HG03565 (cell line): ENCODE data around the gene TMEM115.

ENCODE experiments used
- ATAC-seq: cut with Tn5 transposase; IDR thresholded peaks from one replicate; pipeline ENCODE4 v1.9.1; 2021; ENCODE audit warnings: mild to moderate bottlenecking, moderate library complexity; ENCODE audit not compliant: unreplicated experiment

Gene TMEM115

DNA sequence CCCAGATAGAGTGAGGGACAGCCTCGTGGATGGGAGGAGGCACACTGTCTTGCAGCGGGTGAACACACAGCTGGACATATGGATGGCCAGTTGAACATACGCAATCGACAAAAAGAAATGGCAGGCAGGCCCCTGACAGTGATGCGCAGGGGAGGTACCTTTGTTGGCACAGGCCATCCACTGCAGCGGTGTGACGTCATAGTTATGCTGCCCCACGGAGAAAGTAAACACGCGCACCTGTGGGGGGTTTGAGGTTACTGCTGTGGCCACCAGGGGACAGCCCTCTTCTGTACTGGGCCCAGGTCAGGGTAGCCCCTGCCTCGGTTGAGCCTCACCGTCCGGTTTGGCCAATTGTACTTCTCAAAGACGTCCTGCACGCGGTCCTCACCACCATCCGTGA lies 19.4 kb upstream of the TMEM115 start:
- no peak for ATAC-seq

- ATAC-seq = no peak
Observed at GRCh38 chr3:50378024-50378423, 18.7 kb upstream of the TMEM115 start.

GRCh38 chr3:50375258-50375931 lies 16.1 kb upstream of the TMEM115 start:
- no peak for ATAC-seq

GRCh38 chr3:50374363-50375257 lies 15.3 kb upstream of the TMEM115 start:
- ATAC-seq = no peak

DNA sequence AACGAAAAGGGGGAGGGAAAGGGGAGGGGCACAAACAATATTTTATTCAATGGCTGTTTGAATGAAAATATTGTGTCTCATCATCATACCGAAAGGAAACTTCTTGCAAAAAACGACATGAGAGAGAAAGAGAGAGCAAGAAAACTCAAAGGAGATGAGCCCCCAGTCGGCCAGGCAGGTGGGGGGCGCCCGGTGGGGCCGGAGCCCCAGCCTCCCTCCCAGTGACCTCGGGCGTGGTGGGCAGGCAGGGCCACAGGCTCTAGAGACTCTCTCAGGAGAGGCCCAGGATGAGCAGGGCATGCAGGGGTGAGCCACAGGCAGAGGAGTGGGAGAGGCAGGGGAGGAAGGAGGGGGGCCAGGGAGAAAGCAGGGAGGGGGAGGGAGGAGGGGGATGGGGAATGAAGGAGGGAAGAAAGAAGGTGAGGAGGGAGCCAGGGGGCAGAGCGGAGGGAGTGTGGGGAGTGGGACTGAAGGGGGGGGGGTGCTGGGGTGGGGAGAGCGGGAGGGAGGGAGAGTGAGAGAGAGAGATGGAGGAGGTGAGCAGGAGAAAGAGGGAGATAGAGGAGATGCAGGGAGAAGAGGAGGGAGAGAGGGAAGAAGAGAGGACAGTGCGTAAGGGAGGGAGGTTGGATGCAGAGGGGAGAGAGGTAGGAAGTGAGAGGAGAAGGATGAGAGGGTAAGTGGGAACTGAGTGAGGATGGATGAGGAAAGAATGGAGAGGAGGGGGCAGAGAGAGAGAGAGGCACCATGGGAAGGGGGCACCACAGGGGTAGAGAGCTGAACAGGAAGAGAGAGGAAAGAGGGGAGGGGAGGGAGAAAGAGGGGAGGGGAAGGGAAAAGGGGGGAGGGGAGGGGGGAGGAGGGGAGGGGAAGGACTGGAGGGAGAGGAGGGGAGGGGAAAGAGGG lies 14.1 kb upstream of the TMEM115 start:
- no peak for ATAC-seq

DNA sequence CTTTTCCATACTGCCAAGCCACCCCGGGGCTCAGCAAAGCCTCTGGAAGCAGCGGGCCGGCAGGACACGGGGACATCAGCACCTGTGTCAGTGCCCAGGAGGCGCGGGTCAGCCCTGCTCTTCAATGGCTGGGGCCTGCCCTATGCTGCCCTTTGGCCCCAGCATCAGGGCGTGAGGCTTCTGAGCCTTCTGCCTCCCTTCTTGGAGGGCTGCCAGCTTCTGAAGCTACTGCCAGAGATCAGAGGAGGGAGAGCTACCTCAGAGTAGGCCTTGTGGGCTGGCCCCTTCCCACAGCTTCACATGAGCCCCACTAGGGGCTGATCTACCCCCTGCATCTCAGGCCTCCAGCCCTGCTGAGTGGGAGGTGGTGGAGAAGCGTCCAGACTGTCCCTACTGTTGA lies 13.0 kb upstream of the TMEM115 start:
- no peak for ATAC-seq

DNA sequence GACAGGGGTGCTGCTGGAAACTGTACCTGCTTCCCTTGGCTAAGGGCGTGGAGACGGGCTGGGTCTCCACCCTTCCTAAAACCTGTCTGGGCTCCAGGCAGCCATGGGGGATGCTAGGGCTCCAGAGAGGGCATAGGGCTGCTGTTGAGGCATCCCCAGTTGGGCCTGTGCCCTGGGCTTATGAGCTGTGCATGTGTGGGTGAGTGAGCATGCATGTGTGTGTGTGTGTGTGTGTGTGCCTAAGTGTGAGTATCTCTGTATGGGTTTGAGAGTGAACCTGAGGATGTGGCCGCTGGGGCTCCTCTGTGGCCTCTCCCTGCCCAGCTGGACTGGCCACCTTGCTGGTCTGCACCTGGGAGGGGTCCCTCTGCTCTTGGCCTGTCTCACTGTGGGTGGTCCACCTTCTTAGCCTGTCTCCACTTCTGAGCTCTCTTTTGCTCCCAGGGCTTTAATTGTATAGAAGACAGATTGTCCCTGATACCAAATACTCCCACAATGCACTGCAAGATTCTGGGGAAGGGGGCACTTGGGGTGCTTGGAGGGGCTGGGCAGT lies 11.9 kb upstream of the TMEM115 start:
- ATAC-seq = no peak

DNA sequence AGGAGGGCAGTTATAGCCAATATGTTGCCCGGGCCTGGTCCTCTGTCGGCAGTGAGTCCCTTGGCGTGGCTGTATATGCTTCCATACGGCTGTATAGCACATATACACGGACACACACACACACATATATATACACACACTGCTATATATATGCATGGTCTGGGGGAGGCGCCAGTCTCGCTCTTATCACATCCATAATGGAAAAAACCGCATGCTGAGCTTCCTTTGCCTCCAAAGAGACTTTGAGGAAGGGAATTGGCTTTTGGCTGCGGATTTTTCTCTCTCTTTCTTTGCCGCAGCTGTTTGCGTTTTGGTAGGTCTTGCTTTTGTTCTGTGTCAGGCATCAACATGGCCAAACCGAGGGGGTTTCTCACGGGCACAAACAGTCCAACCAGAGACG lies 11.3 kb upstream of the TMEM115 start:
- no peak for ATAC-seq

- ATAC-seq = no peak
Observed at GRCh38 chr3:50369012-50369670, 9.8 kb upstream of the TMEM115 start.

- ATAC-seq = no peak
Observed at GRCh38 chr3:50365842-50366220, 6.5 kb upstream of the TMEM115 start.

DNA sequence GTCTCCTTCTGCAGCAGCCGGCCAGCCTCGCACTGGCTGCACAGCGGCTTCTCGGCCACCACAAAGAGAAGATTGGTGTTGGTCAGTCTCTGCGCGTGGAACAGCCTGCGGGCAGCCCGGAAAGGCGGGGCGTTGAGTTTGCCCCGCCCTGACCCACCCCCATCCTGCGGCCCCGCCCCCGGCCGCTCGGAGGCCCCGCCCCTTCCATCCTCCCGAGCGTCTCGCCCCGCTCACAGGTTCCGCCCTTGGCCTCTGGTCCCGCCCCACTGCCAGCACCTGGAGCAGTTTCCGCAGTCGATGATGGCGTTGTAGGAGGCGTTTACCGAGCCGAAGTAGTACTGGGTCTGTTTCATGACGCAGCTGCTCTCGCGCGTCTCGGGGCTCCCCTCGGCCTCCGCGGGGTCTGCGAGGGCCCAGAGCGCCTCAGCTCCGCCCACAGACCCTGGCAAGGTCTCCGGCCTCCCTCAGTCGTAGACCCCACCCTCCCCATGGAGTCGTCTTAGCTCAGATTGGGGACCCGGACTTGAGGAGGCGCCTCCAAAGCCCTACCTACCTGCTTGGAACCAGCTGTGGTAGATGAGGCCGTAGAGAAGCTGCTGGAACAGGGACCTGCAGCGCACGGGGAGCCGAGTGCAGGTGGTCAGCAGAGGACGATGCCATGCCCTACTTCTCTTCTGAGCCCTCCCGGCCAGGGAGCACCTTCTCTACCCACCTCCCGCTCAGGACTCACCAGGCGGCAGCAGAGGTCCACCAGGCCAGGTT lies 5.9 kb upstream of the TMEM115 start:
- ATAC-seq = peak; percentile 70

- ATAC-seq = no peak
Observed at GRCh38 chr3:50364573-50365079, 5.3 kb upstream of the TMEM115 start.

- peak; percentile 4 for ATAC-seq
Observed at GRCh38 chr3:50359760-50360110, 414 bp upstream of the TMEM115 start.

GRCh38 chr3:50358355-50358910 lies 888 bp downstream of the TMEM115 start:
- ATAC-seq = no peak

- no peak for ATAC-seq
Observed at GRCh38 chr3:50357481-50357880, 1.8 kb downstream of the TMEM115 start.

DNA sequence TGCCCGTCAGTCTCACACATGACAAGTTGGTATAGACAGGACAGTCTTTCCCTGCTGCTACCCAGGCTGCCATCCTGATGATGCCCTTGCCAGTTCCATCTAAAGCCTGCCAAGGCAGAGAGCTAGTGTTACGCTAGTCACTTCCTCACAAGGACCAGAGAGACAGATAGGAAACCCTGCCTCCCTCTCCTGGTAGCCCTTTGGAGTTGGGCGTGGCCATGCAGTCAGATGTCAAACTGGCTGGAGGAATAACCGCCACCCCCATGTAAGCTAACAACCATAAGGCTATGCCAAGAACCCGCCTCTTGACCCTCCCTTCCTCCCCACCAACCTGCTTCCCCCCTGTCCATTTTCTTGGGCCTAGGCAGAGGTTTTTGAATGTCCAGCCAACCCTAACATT lies 2.8 kb downstream of the TMEM115 start:
- ATAC-seq = no peak

DNA sequence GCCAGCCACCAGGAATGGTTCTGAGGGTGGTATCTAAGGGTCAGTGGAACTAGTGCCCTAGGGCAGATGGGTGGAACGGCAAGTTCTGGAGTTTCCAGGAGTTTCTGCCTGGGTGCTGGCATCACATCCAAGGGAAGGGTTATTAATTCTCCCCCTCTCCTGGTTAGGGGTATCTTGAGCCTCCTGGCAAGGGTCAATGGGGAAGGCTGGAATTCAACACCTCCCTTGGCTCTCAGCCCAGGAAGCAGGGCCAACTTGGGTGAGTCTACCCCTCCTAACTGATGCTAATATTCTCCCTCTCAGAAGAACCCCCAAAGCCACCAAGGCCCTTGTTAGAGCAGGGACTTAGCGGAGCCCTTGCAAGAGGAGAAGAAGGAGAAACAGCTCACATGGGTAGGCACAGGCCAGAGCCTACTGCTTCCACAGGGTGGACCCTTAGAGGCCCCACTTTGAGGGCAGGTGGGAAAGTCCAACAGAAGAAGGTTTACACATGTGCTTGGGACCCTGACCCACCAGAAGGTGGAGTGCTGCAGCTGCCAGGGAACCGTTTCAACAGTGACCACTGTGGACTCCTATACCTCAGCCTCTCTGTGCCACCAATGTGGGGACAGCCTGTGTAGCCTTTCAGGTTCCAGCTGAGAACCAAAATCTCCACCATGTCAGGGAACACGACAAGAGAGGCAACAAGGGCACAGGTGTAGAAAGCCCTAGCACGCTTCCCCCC lies 3.3 kb downstream of the TMEM115 start:
- no peak for ATAC-seq

- no peak for ATAC-seq
Observed at GRCh38 chr3:50354850-50355249, 4.5 kb downstream of the TMEM115 start.
